Esophagus squamous epithelium (tissue), 4 donors: ENCODE data around the gene PDZD7.

Experiments used
- CTCF ChIP-seq, 6 experiments: fragments of 450-650 bp in 4 of 6; fragments of 200-600 bp in 2 of 6; sonication (generic) in 2 of 6; IDR thresholded peaks; one replicate each; pipeline ENCODE4 v1.5.1; 2016 to 2019; ENCODE audit warnings: antibody characterized with exemption in 6 of 6, mild to moderate bottlenecking in 4 of 6, moderate library complexity in 4 of 6
- POLR2A ChIP-seq, 4 donors: fragments of 450-650 bp; IDR thresholded peaks; one replicate each; pipeline ENCODE4 v1.6.1; 2017; ENCODE audit warnings: antibody characterized with exemption in 4 of 4, mild to moderate bottlenecking in 4 of 4, moderate library complexity in 3 of 4

GRCh38 chr10:101043363-101043707 lies 12.4 kb upstream of the PDZD7 start:
- no peak for TF ChIP-seq CTCF (IDR thresholded peaks at IDR 0.05)
- TF ChIP-seq POLR2A (IDR thresholded peaks at IDR 0.05), result no peak
